Measurements from ENCODE around the gene EBNA1BP2. TPM values are rescaled to one million over a fixed set of nuclear protein-coding genes. Genes with fewer than 3 reads are reported as not detected.
A peak's percentile ranks its signal among the peaks of the same experiment; 100 is the strongest.

The EBNA1BP2 gene
- total and polyA plus RNA-seq, 2 of the 13 experiments (the other 11 are each of a cell fraction or from before 2014, with no cell fraction given) = 27.1 to 102 TPM

GRCh38 chr1:43171876-43172526 is at the start of gene EBNA1BP2, which contains the start of gene CFAP57 (continued):
- TF ChIP-seq ZNF317 (CRISPR knock-in tag; IDR thresholded peaks at IDR 0.05) (peak; percentile 62; the same call in 1 of the 2 replicates), CENPBD1 (CRISPR knock-in tag; IDR thresholded peaks at IDR 0.05; ENCODE audit: borderline replicate concordance, low read depth) (no peak), ZNF432 (CRISPR knock-in tag; IDR thresholded peaks at IDR 0.05; ENCODE audit: borderline replicate concordance) (no peak), RAD21 (CRISPR knock-in tag; IDR thresholded peaks at IDR 0.05) (no peak), CREBL2 (CRISPR knock-in tag; IDR thresholded peaks at IDR 0.05; ENCODE audit: borderline replicate concordance) (no peak), NONO (IDR thresholded peaks at IDR 0.05) (no peak), NONO (CRISPR knock-in tag; conservative IDR thresholded peaks at IDR 0.05) (no peak), ATF3 (CRISPR knock-in tag; IDR thresholded peaks at IDR 0.05) (no peak), RFX1 (IDR thresholded peaks at IDR 0.05) (peak; percentile 95), STAG1 (CRISPR knock-in tag; IDR thresholded peaks at IDR 0.05) (no peak), ZNF605 (CRISPR knock-in tag; IDR thresholded peaks at IDR 0.05) (0 out of 2 replicates have a peak, but pooled peaks have one; percentile 16), MBD4 (IDR thresholded peaks at IDR 0.05; ENCODE audit: borderline replicate concordance, low read length) (no peak), ARNTL (CRISPR knock-in tag; IDR thresholded peaks at IDR 0.05) (peak; percentile 57), SALL2 (CRISPR knock-in tag; IDR thresholded peaks at IDR 0.05) (0 out of 2 replicates have a peak, but pooled peaks have one; percentile 50), ATF7 (IDR thresholded peaks at IDR 0.05) (no peak), ATF7 (CRISPR knock-in tag; IDR thresholded peaks at IDR 0.05) (no peak), GMEB1 (CRISPR knock-in tag; IDR thresholded peaks at IDR 0.05; ENCODE audit: borderline replicate concordance) (no peak; the same call in 1 of the 2 replicates), AHR (CRISPR knock-in tag; IDR thresholded peaks at IDR 0.05) (no peak), ZNF260 (CRISPR knock-in tag; IDR thresholded peaks at IDR 0.05; ENCODE audit: borderline replicate concordance, low read depth) (no peak), CBX5 (CRISPR knock-in tag; IDR thresholded peaks at IDR 0.05; ENCODE audit: borderline replicate concordance) (peak; percentile 58; the same call in 1 of the 2 replicates), JUNB (CRISPR knock-in tag; IDR thresholded peaks at IDR 0.05; ENCODE audit: borderline replicate concordance) (no peak), ZNF777 (CRISPR knock-in tag; IDR thresholded peaks at IDR 0.05) (0 out of 2 replicates have a peak, but pooled peaks have one; percentile 65)
- TF ChIP-seq, protein P1, sequence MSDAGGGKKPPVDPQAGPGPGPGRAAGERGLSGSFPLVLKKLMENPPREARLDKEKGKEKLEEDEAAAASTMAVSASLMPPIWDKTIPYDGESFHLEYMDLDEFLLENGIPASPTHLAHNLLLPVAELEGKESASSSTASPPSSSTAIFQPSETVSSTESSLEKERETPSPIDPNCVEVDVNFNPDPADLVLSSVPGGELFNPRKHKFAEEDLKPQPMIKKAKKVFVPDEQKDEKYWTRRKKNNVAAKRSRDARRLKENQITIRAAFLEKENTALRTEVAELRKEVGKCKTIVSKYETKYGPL (CRISPR knock-in tag; IDR thresholded peaks at IDR 0.05) = 0 out of 2 replicates have a peak, but pooled peaks have one; percentile 26
- TF ChIP-seq, protein P2, sequence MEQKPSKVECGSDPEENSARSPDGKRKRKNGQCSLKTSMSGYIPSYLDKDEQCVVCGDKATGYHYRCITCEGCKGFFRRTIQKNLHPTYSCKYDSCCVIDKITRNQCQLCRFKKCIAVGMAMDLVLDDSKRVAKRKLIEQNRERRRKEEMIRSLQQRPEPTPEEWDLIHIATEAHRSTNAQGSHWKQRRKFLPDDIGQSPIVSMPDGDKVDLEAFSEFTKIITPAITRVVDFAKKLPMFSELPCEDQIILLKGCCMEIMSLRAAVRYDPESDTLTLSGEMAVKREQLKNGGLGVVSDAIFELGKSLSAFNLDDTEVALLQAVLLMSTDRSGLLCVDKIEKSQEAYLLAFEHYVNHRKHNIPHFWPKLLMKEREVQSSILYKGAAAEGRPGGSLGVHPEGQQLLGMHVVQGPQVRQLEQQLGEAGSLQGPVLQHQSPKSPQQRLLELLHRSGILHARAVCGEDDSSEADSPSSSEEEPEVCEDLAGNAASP (CRISPR knock-in tag; IDR thresholded peaks at IDR 0.05; ENCODE audit: borderline replicate concordance) = no peak
- TF ChIP-seq, protein P3, sequence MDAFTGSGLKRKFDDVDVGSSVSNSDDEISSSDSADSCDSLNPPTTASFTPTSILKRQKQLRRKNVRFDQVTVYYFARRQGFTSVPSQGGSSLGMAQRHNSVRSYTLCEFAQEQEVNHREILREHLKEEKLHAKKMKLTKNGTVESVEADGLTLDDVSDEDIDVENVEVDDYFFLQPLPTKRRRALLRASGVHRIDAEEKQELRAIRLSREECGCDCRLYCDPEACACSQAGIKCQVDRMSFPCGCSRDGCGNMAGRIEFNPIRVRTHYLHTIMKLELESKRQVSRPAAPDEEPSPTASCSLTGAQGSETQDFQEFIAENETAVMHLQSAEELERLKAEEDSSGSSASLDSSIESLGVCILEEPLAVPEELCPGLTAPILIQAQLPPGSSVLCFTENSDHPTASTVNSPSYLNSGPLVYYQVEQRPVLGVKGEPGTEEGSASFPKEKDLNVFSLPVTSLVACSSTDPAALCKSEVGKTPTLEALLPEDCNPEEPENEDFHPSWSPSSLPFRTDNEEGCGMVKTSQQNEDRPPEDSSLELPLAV (CRISPR knock-in tag; conservative IDR thresholded peaks at IDR 0.05; ENCODE audit: low read depth) = 0 out of 2 replicates have a peak, but pooled peaks have one; percentile 62
